Panc1 (cell line): ENCODE measurements around the gene KRTAP5-9.

ENCODE experiments used
- POLR2AphosphoS5 ChIP-seq: IDR thresholded peaks from 2 replicates; pipeline ENCODE4 v1.6.1; 2012; ENCODE audit warnings: mild to moderate bottlenecking, low read depth, low read length, moderate library complexity
- TF ChIP-seq, protein P1 (sequence below): fragments of 450-650 bp; IDR thresholded peaks from 2 replicates; pipeline ENCODE4 v1.5.1; 2017; ENCODE audit warnings: mild to moderate bottlenecking

DNA sequence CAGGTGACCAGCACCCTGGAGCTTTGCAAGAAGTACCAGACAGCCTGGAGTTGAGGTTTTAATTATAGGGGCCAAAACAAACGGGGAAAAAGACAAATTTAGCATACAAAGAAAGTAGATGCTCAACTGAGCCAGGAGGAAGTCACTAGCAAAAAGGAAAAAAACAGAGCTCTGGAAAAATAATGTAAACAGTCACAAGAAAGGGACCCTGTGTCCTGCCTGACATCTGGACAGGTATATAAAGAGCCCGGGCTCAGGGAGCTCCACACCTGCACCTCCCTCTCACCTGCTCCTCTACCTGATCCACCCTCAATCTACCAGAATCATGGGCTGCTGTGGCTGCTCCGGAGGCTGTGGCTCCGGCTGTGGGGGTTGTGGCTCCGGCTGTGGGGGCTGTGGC is 17.0 kb downstream of the KRTAP5-9 start, which contains the start of gene KRTAP5-10:
- TF ChIP-seq, protein P1, sequence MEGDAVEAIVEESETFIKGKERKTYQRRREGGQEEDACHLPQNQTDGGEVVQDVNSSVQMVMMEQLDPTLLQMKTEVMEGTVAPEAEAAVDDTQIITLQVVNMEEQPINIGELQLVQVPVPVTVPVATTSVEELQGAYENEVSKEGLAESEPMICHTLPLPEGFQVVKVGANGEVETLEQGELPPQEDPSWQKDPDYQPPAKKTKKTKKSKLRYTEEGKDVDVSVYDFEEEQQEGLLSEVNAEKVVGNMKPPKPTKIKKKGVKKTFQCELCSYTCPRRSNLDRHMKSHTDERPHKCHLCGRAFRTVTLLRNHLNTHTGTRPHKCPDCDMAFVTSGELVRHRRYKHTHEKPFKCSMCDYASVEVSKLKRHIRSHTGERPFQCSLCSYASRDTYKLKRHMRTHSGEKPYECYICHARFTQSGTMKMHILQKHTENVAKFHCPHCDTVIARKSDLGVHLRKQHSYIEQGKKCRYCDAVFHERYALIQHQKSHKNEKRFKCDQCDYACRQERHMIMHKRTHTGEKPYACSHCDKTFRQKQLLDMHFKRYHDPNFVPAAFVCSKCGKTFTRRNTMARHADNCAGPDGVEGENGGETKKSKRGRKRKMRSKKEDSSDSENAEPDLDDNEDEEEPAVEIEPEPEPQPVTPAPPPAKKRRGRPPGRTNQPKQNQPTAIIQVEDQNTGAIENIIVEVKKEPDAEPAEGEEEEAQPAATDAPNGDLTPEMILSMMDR: no peak
- TF ChIP-seq POLR2AphosphoS5: no peak
